PFSK-1 (cell line): Measurements from ENCODE around the gene CARMIL1.

Experiments
- POLR2AphosphoS5 ChIP-seq: IDR thresholded peaks from 2 replicates; pipeline ENCODE4 v1.6.1; 2012; ENCODE audit warnings: low read depth, mild to moderate bottlenecking, control low read depth, low read length, moderate library complexity
- SIN3A ChIP-seq: IDR thresholded peaks from 2 replicates; pipeline ENCODE4 v1.6.1; 2012; ENCODE audit warnings: mild to moderate bottlenecking, low read length, moderate library complexity, borderline replicate concordance; ENCODE audit not compliant: insufficient read depth
- TF ChIP-seq, protein P1 (sequence below), 2 experiments: IDR thresholded peaks; 2 replicates each; pipeline versions ENCODE4 v1.6.1 to v1.8.0; 2011 to 2012; ENCODE audit warnings: low read depth in 2 of 2, low read length in 2 of 2, control low read depth in 1 of 2, inconsistent platforms in 1 of 2, mild to moderate bottlenecking in 1 of 2, moderate library complexity in 1 of 2; ENCODE audit not compliant: insufficient read depth in 1 of 2

DNA sequence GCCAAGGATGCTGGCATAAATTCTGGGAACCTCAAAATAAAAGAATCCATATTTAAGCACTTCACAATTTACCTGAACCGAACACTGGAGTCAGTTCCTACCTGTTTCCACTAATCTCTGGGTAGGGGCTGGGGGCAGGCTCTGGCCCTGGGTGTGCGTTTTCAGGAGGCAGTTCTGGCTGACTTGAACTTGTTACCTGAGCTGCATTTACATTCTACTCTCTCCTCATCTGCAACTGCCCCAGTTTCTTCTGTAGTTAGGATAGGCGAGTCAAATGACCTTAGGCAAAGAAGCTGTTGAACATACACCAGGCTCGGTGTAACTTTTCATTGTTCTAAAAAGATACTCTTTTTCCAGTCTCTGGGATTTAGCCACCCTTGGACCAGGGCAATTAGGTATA is 13.2 kb downstream of the CARMIL1 start:
- TF ChIP-seq POLR2AphosphoS5 (no peak), SIN3A (no peak)
- TF ChIP-seq, protein P1, sequence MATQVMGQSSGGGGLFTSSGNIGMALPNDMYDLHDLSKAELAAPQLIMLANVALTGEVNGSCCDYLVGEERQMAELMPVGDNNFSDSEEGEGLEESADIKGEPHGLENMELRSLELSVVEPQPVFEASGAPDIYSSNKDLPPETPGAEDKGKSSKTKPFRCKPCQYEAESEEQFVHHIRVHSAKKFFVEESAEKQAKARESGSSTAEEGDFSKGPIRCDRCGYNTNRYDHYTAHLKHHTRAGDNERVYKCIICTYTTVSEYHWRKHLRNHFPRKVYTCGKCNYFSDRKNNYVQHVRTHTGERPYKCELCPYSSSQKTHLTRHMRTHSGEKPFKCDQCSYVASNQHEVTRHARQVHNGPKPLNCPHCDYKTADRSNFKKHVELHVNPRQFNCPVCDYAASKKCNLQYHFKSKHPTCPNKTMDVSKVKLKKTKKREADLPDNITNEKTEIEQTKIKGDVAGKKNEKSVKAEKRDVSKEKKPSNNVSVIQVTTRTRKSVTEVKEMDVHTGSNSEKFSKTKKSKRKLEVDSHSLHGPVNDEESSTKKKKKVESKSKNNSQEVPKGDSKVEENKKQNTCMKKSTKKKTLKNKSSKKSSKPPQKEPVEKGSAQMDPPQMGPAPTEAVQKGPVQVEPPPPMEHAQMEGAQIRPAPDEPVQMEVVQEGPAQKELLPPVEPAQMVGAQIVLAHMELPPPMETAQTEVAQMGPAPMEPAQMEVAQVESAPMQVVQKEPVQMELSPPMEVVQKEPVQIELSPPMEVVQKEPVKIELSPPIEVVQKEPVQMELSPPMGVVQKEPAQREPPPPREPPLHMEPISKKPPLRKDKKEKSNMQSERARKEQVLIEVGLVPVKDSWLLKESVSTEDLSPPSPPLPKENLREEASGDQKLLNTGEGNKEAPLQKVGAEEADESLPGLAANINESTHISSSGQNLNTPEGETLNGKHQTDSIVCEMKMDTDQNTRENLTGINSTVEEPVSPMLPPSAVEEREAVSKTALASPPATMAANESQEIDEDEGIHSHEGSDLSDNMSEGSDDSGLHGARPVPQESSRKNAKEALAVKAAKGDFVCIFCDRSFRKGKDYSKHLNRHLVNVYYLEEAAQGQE (IDR thresholded peaks at IDR 0.05; ENCODE audit: insufficient read depth in 1 of 2, low read depth in 2 of 2, low read length in 2 of 2): no peak
